ENCODE data around the gene B3GNT3.

- no peak for TF ChIP-seq EZH2 (IDR thresholded peaks at IDR 0.05; ENCODE audit: insufficient read depth, poor library complexity, severe bottlenecking)
- no peak for TF ChIP-seq EZH2phosphoT487 (IDR thresholded peaks at IDR 0.05; ENCODE audit: insufficient read depth, low read depth)
Measured at GRCh38 chr19:17778251-17778967, 16.5 kb upstream of the B3GNT3 start.
